SK-N-MC (cell line): ENCODE measurements around the gene ACSL6.

Experiments used
- DNase-seq: peaks from one replicate; pipeline ENCODE4 v3.0.0-alpha.2; 2011; ENCODE audit warnings: low read depth, low spot score
- H3K27ac ChIP-seq: fragments of 200-600 bp; sonication (generic); 2 replicates; pipeline ENCODE4 v1.5.1; 2016; ENCODE audit warnings: mixed run types
- H3K36me3 ChIP-seq: fragments of 200-600 bp; sonication (generic); 2 replicates; pipeline ENCODE4 v1.6.1; 2017; ENCODE audit warnings: antibody characterized with exemption, low read length, mixed read lengths; ENCODE audit not compliant: insufficient read depth
- H3K4me3 ChIP-seq: fragments of 200-600 bp; sonication (generic); 2 replicates; pipeline ENCODE4 v1.5.1; 2016
- H3K9ac ChIP-seq: fragments of 200-600 bp; sonication (generic); 2 replicates; pipeline ENCODE4 v1.8.0; 2017; ENCODE audit warnings: mixed run types, mixed read lengths; ENCODE audit not compliant: insufficient read length
- H3K9me3 ChIP-seq: fragments of 200-600 bp; sonication (generic); 2 replicates; pipeline ENCODE4 v1.6.1; 2017; ENCODE audit warnings: low read depth, mild to moderate bottlenecking, antibody characterized with exemption, low read length, moderate library complexity, mixed read lengths
- EZH2 ChIP-seq: fragments of 200-600 bp; sonication (generic); IDR thresholded peaks from one replicate; pipeline ENCODE4 v1.6.1; 2017; ENCODE audit warnings: antibody characterized with exemption
- FOXP2 ChIP-seq: optimal IDR thresholded peaks from 2 replicates; pipeline ENCODE3; 2011; ENCODE audit warnings: mild to moderate bottlenecking, moderate library complexity; ENCODE audit not compliant: insufficient read depth; ENCODE audit errors: extremely low read length, control extremely low read depth
- POLR2AphosphoS5 ChIP-seq: IDR thresholded peaks from 2 replicates; pipeline ENCODE4 v1.6.1; 2012; ENCODE audit warnings: mild to moderate bottlenecking, low read depth, low read length, borderline replicate concordance

Gene ACSL6

DNA sequence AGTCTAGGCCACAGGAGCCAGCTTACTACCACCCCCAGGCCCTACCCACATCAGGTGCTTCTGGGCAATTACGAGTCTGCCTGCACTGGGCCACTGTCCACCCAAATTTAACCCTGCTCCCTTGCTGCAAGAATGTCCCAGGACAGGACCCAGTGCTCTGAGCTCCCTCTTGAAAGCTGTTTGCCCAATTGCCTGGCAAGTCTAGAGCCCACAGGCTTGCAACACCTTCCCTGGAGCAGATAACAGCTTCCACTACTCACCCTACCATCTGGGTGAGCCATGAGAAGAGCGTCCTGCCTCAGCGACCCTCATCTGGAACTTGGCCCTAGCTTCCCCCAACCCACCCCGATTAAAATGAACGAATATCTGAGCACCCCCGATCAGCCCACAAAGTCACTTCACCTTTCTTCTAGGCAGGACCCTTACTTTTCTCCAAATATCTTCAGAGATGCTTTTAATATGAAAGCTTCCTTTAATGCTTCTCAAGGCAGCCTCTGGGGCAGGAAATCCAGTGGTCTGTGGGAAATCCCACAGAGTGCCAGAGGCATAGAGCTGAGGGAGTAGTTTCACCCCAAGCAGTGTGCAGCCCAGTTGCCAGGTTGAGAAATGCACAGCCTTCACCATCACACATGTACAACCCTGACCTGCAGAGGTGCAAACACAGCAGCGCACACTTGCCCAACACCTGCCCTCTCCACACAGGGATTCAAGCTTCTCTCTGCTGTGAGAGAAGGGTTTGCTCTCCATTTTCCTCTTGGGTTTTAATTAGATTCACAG, 10.6 kb downstream of the ACSL6 start:
- Histone ChIP-seq H3K4me3 (no peak overlapping the region), H3K36me3 (no peaks in the 10 kb centered on the region), H3K9me3 (no peaks in the 10 kb centered on the region), H3K9ac (no peak overlapping the region), H3K27ac (no peak overlapping the region)
- TF ChIP-seq POLR2AphosphoS5 (no peak), FOXP2 (no peak), EZH2 (no peak)
- no peak for DNase-seq

DNA sequence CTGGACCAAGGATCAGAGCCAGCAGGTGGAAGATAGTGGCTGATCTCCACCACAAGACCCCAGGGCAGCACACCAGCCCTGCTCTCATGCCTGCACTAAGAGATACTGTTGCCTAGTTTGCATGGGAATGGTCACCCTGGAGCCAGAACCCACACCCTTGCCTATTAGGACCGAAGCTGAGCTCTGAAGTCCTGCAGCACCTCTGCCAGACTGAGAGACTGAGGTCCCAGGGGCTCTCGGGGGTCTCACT, 11.3 kb downstream of the ACSL6 start:
- TF ChIP-seq EZH2 = no peak
- TF ChIP-seq POLR2AphosphoS5 = no peak
- TF ChIP-seq FOXP2 = no peak
- no peak overlapping the region for H3K4me3 ChIP-seq
- H3K36me3 ChIP-seq = no peaks in the 10 kb centered on the region
- no peak overlapping the region for H3K9ac ChIP-seq
- DNase-seq = no peak
- H3K9me3 ChIP-seq = no peaks in the 10 kb centered on the region
- H3K27ac ChIP-seq = no peak overlapping the region

DNA sequence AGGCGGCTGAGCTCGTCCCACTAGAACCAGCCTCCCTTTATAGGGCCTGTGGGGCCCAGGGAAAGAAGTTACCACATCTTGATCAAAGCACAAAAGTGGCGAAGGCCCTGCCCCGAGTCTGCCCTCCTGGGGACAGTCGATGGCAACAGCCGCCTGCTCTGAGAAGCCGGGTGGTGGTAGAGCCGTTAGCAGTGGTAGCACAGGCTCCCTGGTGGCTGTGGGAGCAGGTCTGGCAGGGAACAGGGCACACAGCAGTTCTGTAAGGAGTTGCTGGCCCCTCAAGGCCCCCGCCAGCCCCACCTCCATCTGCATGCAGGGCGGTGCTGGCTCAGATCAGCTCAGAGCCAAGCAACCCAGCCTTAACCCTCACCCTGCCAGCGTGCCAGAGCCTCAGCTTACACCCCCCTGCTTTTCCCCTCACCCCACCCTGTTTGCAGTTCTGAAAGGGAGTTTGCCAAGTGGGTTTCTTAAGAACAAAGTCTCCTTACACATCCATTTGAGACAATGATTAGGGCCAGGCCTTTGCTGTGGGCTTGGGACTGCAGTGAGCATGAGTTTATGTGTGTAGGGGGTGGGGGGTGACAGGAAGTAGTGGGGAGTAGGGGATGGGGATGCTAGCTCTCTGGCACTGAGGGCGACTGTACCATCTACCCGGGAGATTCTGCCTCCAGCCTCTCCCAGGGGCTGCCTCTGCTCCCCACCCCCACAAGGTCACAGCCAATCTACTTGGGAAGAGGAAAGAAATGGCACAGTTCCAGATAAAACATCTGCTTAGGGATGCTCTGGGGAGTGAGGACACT, 11.8 kb downstream of the ACSL6 start:
- H3K4me3 ChIP-seq = no peak overlapping the region
- H3K9ac ChIP-seq = no peak overlapping the region
- DNase-seq = no peak
- TF ChIP-seq FOXP2 = no peak
- no peak for TF ChIP-seq EZH2
- TF ChIP-seq POLR2AphosphoS5 = no peak
- no peaks in the 10 kb centered on the region for H3K36me3 ChIP-seq
- no peaks in the 10 kb centered on the region for H3K9me3 ChIP-seq
- H3K27ac ChIP-seq = no peak overlapping the region

DNA sequence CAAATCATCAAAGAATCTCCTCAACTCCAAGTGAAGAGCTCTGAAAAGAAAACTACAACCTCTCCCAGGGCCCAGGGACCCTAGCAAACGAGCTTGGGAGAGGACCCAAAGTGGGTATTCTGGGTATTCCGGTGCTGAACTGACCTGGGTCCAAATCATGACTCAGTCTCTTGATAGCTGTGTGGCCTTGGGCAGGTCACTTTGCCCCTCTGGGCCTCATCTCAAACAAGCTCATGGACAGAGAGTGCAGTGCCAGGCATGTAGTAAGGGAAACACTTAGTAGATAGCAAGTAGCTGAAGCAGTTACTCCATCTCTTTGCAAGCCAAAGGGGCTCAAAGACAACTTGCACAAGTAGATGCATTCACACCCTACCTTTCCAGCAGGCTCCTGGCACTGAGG, 12.4 kb downstream of the ACSL6 start:
- Histone ChIP-seq H3K9ac (no peak overlapping the region), H3K4me3 (no peak overlapping the region), H3K27ac (no peak overlapping the region), H3K9me3 (no peaks in the 10 kb centered on the region), H3K36me3 (no peaks in the 10 kb centered on the region)
- TF ChIP-seq EZH2 = no peak
- TF ChIP-seq POLR2AphosphoS5 = no peak
- no peak for TF ChIP-seq FOXP2
- no peak for DNase-seq

DNA sequence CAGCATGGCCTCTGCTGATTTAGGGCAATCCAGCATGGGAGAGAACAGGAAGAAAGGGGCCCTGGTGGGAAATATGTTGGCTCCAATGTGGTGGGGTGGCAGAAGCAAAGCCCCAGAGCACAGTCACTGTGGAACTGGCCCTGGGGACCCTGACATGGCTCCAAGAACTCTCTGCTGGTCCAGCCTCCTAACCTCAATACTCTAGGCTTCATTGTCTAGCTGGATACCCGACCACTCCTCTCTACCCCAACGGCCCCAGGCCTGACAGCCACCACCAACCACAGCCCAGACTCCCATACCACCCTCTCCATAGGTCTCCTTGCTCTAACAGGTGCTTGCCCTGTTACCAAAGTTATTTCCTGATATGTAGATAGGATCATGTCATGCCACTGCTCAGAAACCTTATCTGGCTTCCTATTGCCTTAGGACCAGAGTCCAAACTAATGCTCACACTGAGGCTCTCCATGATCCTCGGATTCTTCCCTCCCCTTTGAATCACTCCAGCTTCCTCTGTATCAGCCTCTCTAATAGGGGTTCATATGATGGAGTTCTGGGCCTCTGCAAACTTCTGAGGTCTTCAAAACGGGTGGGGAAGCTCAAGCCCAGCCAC, 12.9 kb downstream of the ACSL6 start:
- Histone ChIP-seq H3K36me3 (no peaks in the 10 kb centered on the region), H3K9ac (no peak overlapping the region), H3K9me3 (no peaks in the 10 kb centered on the region), H3K4me3 (no peak overlapping the region), H3K27ac (no peak overlapping the region)
- DNase-seq = no peak
- TF ChIP-seq POLR2AphosphoS5 (no peak), FOXP2 (no peak), EZH2 (no peak)

DNA sequence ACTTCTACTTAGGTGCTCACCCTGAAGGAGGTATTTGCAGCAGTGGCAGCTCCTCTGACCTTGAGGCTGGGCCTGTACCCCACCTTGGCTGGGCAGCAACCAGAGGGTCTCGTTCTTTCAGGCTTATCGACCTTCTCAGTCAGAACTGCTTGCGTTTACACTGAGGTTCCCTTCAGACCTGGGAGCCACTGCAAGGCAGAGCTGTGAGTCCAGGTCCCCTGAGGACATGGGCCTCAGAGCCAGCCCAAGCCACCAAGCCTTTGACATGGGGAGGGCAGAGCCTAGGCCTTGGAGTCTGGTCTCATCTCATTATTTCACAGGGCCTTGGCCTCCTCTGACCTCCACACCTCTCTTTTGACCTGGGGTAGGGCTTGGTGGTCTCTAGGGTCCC, 13.7 kb downstream of the ACSL6 start:
- DNase-seq = no peak
- H3K9ac ChIP-seq = no peak overlapping the region
- no peaks in the 10 kb centered on the region for H3K36me3 ChIP-seq
- TF ChIP-seq EZH2 (no peak), POLR2AphosphoS5 (no peak), FOXP2 (no peak)
- no peak overlapping the region for H3K4me3 ChIP-seq
- no peaks in the 10 kb centered on the region for H3K9me3 ChIP-seq
- no peak overlapping the region for H3K27ac ChIP-seq

DNA sequence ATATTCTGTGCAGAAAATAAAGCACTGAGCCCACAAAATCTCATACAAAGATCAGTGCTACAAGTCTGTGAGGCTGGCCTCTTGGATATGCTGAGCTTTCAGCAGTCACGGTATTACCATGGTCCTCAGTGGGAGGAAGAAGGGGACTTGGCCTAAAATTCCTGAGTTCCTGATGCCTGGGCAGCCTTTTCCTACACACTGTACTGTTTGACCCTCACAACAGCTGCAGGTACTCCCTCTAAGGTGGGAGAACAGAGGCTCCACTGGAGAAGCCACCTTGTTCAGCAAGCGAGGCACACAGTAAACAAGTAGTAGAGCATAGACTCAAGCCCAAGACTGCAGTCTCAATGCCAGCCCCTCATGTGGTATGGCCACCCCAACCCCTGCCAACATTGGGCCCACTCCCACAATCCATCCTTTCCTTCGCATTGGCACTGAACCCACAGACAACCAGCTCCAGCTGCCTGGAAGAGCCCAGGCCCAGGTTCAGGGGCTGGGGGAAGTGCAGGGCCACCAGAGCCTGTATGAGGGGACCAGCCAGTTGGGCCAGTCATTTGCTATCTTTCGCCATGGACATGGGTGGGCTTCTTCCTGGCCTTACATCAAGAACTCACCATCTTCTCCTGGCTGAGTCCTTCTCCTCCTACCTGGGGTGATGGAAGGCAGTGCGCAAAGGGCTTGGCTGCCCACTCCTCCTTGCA, 14.3 kb downstream of the ACSL6 start:
- H3K27ac ChIP-seq = no peak overlapping the region
- no peaks in the 10 kb centered on the region for H3K36me3 ChIP-seq
- no peak overlapping the region for H3K4me3 ChIP-seq
- H3K9ac ChIP-seq = no peak overlapping the region
- no peak for DNase-seq
- no peak for TF ChIP-seq POLR2AphosphoS5
- TF ChIP-seq EZH2 = no peak
- TF ChIP-seq FOXP2 = no peak
- H3K9me3 ChIP-seq = no peaks in the 10 kb centered on the region

DNA sequence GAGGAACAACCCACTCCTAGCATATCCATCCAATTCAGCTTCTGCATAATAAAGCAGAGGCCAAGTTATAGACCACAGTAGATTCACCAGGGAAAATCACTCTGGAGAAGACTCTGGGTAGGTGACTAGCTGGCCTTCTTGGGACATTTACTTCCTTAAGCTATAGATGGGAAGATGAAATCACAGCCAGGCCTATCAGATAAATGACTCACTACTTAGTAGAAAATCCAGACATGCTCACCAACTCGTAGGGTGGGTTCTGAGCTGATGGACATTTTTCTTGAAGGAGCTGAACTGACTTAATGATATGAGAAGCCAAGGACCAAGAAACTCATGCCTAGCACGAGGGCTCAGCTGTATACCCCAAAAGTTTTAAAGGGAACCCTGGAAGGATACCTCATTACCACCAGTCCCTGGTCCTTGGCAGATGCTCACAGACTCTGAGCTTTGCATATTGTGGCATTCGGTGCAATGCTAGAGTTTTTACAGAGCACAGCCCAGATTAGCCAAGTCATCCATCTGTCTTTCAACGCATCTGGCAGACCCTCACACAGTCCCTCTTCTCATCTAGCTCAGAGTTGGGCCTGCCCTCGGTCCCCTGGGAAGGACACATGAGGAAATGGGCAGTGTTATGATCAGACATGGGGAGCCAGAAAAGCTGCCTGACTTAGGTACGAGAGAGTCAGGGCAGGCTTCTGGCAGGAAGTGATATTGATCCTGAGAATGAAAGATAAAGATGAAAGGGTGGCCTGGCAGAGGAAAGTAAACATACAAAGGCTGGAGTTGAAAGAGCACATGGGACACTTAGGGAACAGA, 15.0 kb downstream of the ACSL6 start:
- no peak for DNase-seq
- H3K9me3 ChIP-seq = no peaks in the 10 kb centered on the region
- TF ChIP-seq POLR2AphosphoS5 (no peak), FOXP2 (no peak), EZH2 (no peak)
- H3K27ac ChIP-seq = no peak overlapping the region
- H3K4me3 ChIP-seq = no peak overlapping the region
- no peak overlapping the region for H3K9ac ChIP-seq
- H3K36me3 ChIP-seq = no peaks in the 10 kb centered on the region
